Skin of body (tissue), 2 donors: ENCODE data around the gene SATB1. TPM values are rescaled to one million over a fixed set of nuclear protein-coding genes. Genes with fewer than 3 reads are reported as not detected.

Experiments
- DNase-seq: peaks from one replicate; lab custom pipeline; 2025; lab: John Stamatoyannopoulos, UW
- total RNA-seq: library from RNA; depleted of rRNA; stranded (reverse); fragments of >200 nt; gene quantifications from one replicate; pipeline ENCODE4 v1.2.3, GENCODE V29; 2014

The SATB1 gene
- total RNA-seq, 1 donor from 2014 or later: 44.9 TPM

DNA sequence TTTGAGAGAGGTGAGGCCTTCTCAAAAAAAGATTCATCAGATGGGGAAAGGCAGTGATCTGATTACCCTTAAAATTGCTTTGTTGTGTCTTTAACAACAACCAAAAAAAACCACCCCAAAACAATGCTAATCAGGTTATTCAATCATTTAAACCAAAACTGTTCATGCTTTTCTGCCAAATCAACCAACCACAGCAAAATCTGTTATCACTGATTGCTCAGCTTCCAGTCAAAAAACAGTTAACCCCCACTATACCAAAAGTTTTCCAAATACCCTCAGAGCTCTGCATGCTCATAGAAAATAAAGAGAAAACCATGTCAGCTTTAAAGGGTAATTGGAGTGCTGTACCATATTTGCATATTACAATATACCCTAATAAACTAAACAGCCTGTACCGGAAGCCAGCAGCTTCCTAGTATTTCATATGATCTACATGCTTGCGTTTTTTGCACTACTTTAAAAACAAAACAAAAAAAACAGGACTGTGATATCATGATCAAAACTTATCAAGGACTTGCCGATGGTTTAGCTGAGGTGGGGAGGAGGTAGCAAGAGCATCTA lies 22.8 kb downstream of the SATB1 start:
- DNase-seq: no peak

DNA sequence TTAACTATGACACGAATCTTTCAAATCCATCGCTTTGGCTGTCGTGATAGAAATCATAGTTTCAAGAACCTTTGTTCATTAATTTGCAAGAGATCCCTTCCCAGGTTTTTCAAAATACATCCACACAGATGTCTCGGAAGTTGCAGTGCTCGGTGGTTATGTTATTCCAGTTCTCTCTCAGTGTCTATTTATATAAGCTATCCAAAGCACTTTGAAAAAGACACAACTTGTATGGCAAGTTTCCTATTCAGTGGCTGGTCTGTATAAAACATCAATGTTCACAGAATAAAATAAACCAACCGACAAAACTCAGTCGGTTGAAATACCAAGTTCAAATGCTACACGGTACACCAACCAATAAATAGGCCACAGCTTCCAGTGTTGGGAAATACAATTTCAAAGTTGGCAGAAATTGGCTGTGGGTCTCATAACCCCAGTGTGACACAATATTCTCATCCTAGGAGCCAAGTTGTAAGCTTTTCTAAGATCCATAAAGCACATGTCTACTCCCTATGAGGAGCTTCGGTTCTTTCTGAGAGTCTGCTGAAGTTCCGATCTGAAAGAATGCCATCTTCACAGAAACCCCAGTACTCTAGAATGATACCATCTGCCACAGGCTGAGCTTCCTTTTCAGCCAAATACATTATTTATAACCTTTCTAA lies 23.7 kb downstream of the SATB1 start:
- DNase-seq: no peak

GRCh38 chr3:18398448-18398847 lies 26.7 kb downstream of the SATB1 start:
- DNase-seq: no peak

DNA sequence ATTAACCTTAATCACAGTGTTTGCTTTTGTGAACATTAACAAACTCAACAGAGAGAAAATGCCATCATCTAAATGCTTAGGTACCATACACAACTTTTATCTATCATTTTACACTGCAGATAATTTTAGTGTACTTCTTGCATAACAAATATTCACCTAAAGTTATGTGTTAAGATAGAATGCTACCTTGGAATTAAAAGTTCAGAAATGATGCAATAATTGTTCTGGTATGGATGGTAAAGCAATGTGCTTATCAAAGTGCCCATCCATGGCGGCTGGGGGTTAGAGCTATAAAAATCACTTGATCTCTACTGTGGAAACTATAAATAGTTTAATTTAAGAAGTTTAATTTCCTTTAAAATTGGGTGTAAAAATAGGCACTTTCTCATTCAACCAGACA lies 28.7 kb downstream of the SATB1 start:
- DNase-seq: no peak

DNA sequence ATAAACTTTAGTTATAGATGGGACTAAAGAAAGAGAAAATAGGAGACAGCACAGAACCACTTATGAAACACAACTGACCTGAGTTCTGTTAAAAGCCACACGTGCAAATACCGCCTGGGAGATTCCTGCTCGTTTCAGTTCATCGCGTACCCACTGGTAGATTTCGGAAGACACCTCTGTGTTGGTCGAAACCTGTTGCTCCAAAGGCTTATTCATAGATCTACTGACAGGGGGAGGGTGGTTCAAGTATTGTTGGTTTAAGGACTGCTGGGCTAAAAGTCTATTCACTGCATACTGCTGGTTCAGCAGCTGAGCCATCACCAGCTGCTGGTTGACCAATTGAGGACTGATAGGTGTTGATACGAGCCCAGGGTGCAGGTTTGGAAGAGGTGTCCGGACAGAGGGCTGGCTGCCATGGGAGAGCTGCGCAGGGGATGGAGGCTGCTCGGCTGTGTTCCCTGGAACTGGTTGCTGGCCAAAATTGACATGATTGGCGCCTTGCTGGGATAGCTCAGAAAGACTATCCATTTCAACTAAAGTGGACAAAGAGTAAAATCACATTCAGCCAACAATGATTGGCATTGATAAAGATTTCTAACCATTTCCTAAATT lies 30.6 kb downstream of the SATB1 start:
- DNase-seq: no peak

GRCh38 chr3:18393906-18394305 lies 31.2 kb downstream of the SATB1 start:
- DNase-seq: no peak

DNA sequence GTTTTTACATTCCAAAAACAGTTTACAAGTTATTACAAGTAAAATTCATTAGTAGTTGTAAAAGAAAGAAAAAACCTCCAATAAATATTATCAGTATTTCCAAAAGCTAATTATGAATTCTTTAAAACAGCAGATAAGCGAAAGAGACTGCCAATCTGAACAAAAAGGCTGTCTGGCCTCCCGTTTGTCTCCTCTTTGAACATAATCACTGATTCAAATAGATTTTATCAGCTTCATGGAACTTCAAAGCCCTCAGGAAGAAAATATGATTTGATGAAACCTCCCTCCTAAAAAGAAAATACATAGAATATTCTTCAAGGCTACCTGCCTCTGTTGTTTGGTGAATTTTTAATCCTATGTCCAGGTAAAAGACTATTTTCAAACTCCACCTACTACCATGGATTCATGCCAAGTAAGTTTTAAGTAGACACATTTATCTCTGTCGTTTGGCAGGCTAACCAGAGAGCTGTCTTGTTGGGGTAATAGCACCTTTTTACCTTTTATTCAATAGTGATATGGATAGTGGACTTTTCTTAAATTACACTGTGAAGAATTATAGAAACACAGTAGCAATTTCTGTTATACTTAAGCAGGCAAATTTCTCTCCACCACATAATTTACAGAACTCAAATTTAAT lies 35.0 kb downstream of the SATB1 start:
- no peak for DNase-seq

DNA sequence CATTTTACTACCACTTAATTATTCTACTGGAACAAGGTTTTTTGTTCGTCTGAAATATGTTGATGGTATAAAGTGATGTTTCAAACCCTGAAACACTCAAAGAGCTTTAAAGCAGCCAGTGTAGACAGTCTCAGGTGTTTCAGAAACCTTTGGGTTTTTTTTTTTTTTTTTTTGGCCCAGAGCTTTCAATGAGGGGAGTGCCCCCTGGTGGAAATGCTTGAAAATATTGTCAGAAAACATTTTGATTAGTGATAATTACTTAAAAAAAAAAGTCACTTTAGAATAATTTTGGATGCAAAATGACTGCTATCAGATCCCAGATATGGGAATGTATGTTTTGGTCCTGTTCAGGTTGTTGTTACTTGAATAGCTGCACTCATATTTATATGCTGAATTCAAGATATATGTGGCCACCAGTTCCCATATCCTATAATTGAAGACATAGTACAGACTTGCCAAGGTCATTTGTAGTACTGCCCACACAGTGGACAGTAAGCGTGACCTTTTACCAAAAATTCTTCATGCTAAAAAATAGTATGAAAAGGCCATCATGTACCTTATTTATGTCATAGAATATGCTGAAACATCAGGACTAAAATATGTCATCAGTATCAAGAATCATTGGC lies 35.9 kb downstream of the SATB1 start:
- DNase-seq: no peak

GRCh38 chr3:18386274-18386890 lies 38.8 kb downstream of the SATB1 start:
- no peak for DNase-seq

GRCh38 chr3:18385706-18386105 lies 39.4 kb downstream of the SATB1 start:
- DNase-seq: no peak

DNA sequence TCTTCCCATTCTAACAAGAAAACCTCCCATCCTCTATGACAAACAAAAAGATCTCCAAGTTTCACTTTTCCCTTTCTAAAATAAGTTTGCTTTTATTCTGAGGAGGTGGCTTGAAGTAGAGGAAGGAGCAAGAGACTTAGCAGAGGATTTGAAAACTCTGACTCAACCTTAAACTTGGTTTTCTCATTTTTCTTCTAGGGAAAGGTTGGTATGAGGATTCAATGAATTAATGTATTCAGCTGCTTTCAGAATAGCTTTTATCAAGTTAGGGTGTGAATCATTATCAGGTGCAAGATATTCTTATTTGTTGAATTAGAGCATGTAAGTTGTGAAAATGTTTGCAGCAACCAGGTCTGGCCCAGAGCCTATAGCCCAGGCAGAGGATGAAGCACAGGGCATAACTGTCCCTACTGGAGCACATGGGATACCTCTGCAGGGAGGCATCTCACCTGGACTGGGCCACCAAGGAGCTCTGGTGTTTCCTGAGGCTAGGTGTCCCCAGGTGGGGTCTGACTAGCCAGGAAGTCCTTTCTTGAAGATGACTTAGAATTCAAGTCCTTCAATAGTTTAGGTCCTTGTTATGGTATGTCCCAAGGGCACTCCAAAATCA lies 42.3 kb downstream of the SATB1 start:
- no peak for DNase-seq

- no peak for DNase-seq
These were observed 45.5 kb downstream of the SATB1 start for GRCh38 chr3:18379647-18380046.

DNA sequence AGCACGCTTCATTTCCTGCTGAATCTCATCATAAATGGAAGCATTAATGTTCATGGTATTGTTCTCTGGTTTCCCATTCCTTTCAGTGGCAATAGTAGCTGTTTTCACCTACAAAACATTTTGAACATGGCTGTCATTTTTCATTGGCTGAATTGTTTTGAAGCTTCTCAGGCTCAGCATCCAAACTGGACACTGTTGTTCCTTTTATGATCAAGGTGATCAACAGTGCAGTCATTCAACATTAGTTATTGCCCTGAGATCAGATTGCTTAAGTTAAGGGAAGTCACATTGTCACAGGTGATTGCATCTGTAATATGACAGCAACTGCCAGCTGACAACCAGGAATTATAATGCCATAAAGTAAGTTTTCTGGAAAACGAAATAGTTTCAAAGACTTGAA lies 46.9 kb downstream of the SATB1 start:
- no peak for DNase-seq

- DNase-seq: no peak
These were observed 48.5 kb downstream of the SATB1 start for GRCh38 chr3:18376682-18377081.

- DNase-seq: no peak
These were observed 52.2 kb downstream of the SATB1 start for GRCh38 chr3:18372786-18373405.

- no peak for DNase-seq
These were observed 54.5 kb downstream of the SATB1 start for GRCh38 chr3:18370672-18371071.

- no peak for DNase-seq
These were observed 55.5 kb downstream of the SATB1 start for GRCh38 chr3:18369551-18370185.

DNA sequence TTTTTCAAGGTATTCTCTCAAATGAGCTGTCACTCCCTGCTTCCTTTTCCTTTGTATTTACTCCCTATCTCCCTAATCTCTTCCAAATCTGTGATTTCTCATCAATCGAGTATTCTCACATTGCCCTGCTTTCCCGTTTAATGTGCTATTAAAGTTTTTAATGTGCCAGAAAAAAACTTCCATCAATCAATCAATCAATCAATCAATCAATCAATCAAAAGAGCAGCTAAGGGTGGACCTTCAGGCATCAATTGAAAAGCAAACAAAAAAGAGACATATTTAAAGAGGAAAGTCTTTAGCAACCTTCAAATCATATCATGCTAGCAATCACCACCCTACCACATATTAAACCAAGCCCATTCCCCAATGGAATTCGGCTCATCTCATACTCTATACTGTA lies 58.9 kb downstream of the SATB1 start:
- no peak for DNase-seq

DNA sequence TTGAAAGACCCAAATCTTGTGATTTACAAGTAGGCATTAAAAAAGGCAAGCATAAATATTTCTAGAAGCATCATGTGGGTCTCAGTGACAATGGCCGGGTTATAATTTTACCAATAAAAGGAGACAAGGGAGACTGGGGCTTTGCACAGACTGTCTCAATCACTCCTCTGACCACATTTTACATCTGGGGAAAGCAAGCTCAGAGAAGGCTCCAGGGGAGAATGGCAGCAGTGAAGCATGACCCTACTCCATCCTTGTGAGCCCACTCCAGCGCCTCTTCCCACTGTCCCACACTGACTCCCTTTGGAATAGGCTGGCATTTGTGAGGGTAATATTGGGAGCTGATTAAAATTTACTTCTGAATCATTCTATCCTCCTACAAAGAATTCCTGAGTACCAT lies 61.8 kb downstream of the SATB1 start:
- no peak for DNase-seq

GRCh38 chr3:18357747-18358146 lies 67.4 kb downstream of the SATB1 start:
- DNase-seq: no peak
